ENCODE results near the gene SDS. TPM values are rescaled to one million over a fixed set of nuclear protein-coding genes. Genes with fewer than 3 reads are reported as not detected.

SDS gene
- polyA plus RNA-seq, 3 donors: 0.89 to 2.3 (median 1.1) TPM

DNA sequence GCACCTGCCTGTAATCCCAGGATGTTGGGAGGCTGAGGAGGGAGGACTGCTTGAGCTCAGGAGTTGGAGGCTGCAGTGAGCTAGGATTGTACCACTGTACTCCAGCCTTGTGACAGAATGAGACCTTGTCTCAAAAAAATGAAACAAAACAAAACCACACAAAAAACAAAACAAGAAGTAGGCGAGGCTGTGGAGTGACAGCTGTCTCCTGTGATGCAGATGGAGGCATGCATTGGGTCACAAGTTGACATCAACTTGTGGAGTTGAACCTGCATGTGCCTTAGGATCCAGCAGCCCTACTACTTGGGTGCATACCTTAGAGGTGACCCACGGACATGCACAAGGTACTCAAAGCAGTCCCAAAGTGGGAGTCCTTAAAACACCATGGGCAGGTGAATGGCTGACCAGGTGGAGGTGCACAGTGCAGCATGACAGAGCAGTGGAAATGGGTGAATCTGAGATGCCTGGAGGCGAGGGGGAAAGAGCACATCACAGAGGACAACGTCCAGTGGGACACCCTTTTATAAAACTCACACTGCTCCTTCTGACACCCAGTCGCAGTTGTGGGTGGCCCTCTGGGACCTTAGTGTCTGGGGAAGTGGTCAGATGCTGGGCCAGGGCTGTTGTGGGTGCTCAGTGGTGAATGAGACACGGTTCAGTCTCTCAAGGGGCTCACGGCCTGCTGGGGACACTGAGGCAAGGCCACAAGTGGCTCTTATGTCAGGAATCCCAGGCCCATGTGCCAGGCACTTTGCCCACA, 32.6 kb downstream of the SDS start:
- no peak overlapping the region for H3K4me3 ChIP-seq (replicated peaks in 1 of 3; ENCODE audit: low read depth in 2 of 3, low read length in 3 of 3)
- TF ChIP-seq, protein P1, sequence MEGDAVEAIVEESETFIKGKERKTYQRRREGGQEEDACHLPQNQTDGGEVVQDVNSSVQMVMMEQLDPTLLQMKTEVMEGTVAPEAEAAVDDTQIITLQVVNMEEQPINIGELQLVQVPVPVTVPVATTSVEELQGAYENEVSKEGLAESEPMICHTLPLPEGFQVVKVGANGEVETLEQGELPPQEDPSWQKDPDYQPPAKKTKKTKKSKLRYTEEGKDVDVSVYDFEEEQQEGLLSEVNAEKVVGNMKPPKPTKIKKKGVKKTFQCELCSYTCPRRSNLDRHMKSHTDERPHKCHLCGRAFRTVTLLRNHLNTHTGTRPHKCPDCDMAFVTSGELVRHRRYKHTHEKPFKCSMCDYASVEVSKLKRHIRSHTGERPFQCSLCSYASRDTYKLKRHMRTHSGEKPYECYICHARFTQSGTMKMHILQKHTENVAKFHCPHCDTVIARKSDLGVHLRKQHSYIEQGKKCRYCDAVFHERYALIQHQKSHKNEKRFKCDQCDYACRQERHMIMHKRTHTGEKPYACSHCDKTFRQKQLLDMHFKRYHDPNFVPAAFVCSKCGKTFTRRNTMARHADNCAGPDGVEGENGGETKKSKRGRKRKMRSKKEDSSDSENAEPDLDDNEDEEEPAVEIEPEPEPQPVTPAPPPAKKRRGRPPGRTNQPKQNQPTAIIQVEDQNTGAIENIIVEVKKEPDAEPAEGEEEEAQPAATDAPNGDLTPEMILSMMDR (IDR thresholded peaks at IDR 0.05): no peak
- H3K9ac ChIP-seq (ENCODE audit: insufficient read depth, low read length, poor library complexity, severe bottlenecking): no peak overlapping the region
- 94% methylated on average over 5 of the region's 7 CpGs for WGBS (ENCODE audit: insufficient coverage)
- no peaks in the 10 kb centered on the region for H3K79me2 ChIP-seq (ENCODE audit: insufficient read depth, low read length)
- peaks cover 9% of the 10 kb centered on the region for H4K20me1 ChIP-seq (ENCODE audit: insufficient read depth, low read length)
- no peak overlapping the region for H3K4me2 ChIP-seq (replicated peaks; ENCODE audit: extremely low read depth, low read length, poor library complexity, severe bottlenecking)
- H3K27ac Mint-ChIP-seq: peak overlapping the region in 3 of 7 donors; percentile 12 to 79 (median 46)
- peaks cover 50 to 54% of the 10 kb centered on the region in 2 donors for H3K36me3 Mint-ChIP-seq
- peaks cover 21 to 36% of the 10 kb centered on the region in 2 donors for H3K36me3 ChIP-seq (replicated peaks in 1 of 2; ENCODE audit: control insufficient read depth in 1 of 2, insufficient read depth in 2 of 2, low read length in 2 of 2)
- no peak overlapping the region for H3K4me3 Mint-ChIP-seq
- H3K27me3 Mint-ChIP-seq (ENCODE audit: low read depth in 3 of 3): peaks cover 0 to 2% (median 0%) of the 10 kb centered on the region in 3 donors
- peaks cover 0 to 1% (median 0%) of the 10 kb centered on the region in 7 donors for H3K9me3 Mint-ChIP-seq
- intact Hi-C loops (cut with micrococcal nuclease): no loop called here
- peaks cover 11 to 14% of the 10 kb centered on the region in 2 donors for H3K4me1 ChIP-seq (ENCODE audit: control insufficient read depth in 1 of 2, insufficient read depth in 2 of 2, low read length in 2 of 2)
- DNase-seq: no peak
- H3K27me3 ChIP-seq (ENCODE audit: control insufficient read depth in 2 of 2, insufficient read depth in 2 of 2, low read length in 2 of 2): no peaks in the 10 kb centered on the region
- H3K27ac ChIP-seq (ENCODE audit: low read depth in 1 of 2, low read length in 2 of 2): no peak overlapping the region
- H3K9me3 ChIP-seq (replicated peaks in 1 of 2; ENCODE audit: control insufficient read depth in 1 of 2, insufficient read depth in 1 of 2, low read length in 2 of 2): no peaks in the 10 kb centered on the region
- H2AFZ ChIP-seq (ENCODE audit: insufficient read depth, low read depth, low read length, poor library complexity, severe bottlenecking): no peak overlapping the region
- H3K4me1 Mint-ChIP-seq: peaks cover 30% of the 10 kb centered on the region

DNA sequence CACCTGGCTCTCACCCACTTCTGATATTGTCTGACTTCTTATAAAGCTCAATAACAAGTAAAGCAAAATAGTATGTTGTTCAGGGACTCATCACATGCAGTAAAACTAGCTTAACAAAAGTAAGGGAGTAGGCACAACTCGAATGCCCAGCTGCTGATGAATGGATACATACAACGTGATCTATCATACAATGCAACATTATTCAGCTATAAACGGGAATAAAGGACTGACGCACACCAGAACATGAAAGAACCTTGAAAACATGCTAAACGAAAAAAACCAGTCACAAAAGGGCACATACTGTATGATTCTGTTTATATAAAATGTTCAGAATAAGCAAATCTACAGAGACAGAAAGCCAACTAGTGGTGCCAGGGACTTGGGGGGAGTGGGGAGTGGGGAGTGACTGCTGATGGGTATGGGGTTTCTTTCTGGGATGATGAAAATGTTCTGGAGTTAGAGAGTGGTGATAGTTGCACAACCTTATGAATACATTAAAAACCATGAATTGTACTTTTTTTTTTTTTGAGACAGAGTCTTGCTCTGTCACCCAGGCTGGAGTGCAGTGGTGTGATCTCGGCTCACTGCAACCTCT, 34.2 kb downstream of the SDS start:
- Histone ChIP-seq H3K9ac (ENCODE audit: insufficient read depth, low read length, poor library complexity, severe bottlenecking) (no peak overlapping the region), H3K27ac (ENCODE audit: low read depth in 1 of 2, low read length in 2 of 2) (no peak overlapping the region), H3K4me3 (replicated peaks in 1 of 3; ENCODE audit: low read depth in 2 of 3, low read length in 3 of 3) (no peak overlapping the region), H3K4me1 (ENCODE audit: control insufficient read depth in 1 of 2, insufficient read depth in 2 of 2, low read length in 2 of 2) (peaks cover 11 to 14% of the 10 kb centered on the region in 2 donors), H3K4me2 (replicated peaks; ENCODE audit: extremely low read depth, low read length, poor library complexity, severe bottlenecking) (no peak overlapping the region), H3K27me3 (ENCODE audit: control insufficient read depth in 2 of 2, insufficient read depth in 2 of 2, low read length in 2 of 2) (no peaks in the 10 kb centered on the region), H4K20me1 (ENCODE audit: insufficient read depth, low read length) (peaks cover 13% of the 10 kb centered on the region), H2AFZ (ENCODE audit: insufficient read depth, low read depth, low read length, poor library complexity, severe bottlenecking) (no peak overlapping the region), H3K9me3 (replicated peaks in 1 of 2; ENCODE audit: control insufficient read depth in 1 of 2, insufficient read depth in 1 of 2, low read length in 2 of 2) (no peaks in the 10 kb centered on the region), H3K79me2 (ENCODE audit: insufficient read depth, low read length) (no peaks in the 10 kb centered on the region), H3K36me3 (replicated peaks in 1 of 2; ENCODE audit: control insufficient read depth in 1 of 2, insufficient read depth in 2 of 2, low read length in 2 of 2) (peaks cover 10 to 31% of the 10 kb centered on the region in 2 donors)
- Mint-ChIP-seq H3K4me1 (peaks cover 30% of the 10 kb centered on the region), H3K4me3 (no peak overlapping the region), H3K27ac (peak overlapping the region in 6 of 7 donors; percentile 14 to 83 (median 61)), H3K9me3 (peaks cover 0 to 2% (median 0%) of the 10 kb centered on the region in 7 donors), H3K36me3 (peaks cover 45 to 55% of the 10 kb centered on the region in 2 donors), H3K27me3 (ENCODE audit: low read depth in 3 of 3) (peaks cover 0 to 2% (median 0%) of the 10 kb centered on the region in 3 donors)
- intact Hi-C loops (cut with micrococcal nuclease): no loop called here
- TF ChIP-seq, protein P1 (IDR thresholded peaks at IDR 0.05): no peak
- WGBS (ENCODE audit: insufficient coverage): no CpG with 5 or more reads among the region's 6 CpGs
- DNase-seq: peak in 2 of 3 donors; percentile 22 to 31

All from CD14-positive monocyte (primary cell).